CD14-positive monocyte (primary cell): ENCODE data around the gene MED6. TPM values are rescaled to one million over a fixed set of nuclear protein-coding genes. Genes with fewer than 3 reads are reported as not detected.

ENCODE experiments used
- DNase-seq, 3 donors: peaks; one replicate each; pipeline ENCODE4 v3.0.0-alpha.2; 2011 to 2022
- H2AFZ ChIP-seq: 2 replicates; pipeline ENCODE4 v1.6.0; 2012; ENCODE audit warnings: mild to moderate bottlenecking, low read depth, low read length, inconsistent platforms; ENCODE audit not compliant: insufficient read depth, poor library complexity, severe bottlenecking
- H3K27ac ChIP-seq, 2 donors: 1 replicate in 1 of 2; 2 replicates in 1 of 2; pipeline ENCODE4 v1.5.1; 2012 to 2013; ENCODE audit warnings: low read length in 2 of 2, control low read depth in 1 of 2, inconsistent platforms in 1 of 2, low read depth in 1 of 2, mild to moderate bottlenecking in 1 of 2
- H3K27me3 ChIP-seq, 2 donors: one replicate each; pipeline versions ENCODE4 v1.6.0 to v1.6.1; 2011 to 2013; ENCODE audit warnings: low read length in 2 of 2; ENCODE audit not compliant: control insufficient read depth in 2 of 2, insufficient read depth in 2 of 2
- H3K36me3 ChIP-seq, 2 donors: replicated peaks in 1 of 2; 1 replicate in 1 of 2; 2 replicates in 1 of 2; pipeline versions ENCODE4 v1.5.1 to v1.6.1; 2012 to 2013; ENCODE audit warnings: low read length in 2 of 2, control low read depth in 1 of 2, inconsistent platforms in 1 of 2, mild to moderate bottlenecking in 1 of 2; ENCODE audit not compliant: insufficient read depth in 2 of 2, control insufficient read depth in 1 of 2
- H3K4me1 ChIP-seq, 2 donors: 1 replicate in 1 of 2; 2 replicates in 1 of 2; pipeline versions ENCODE4 v1.5.1 to v1.6.1; 2012 to 2013; ENCODE audit warnings: low read length in 2 of 2, control low read depth in 1 of 2, inconsistent platforms in 1 of 2, mild to moderate bottlenecking in 1 of 2, moderate library complexity in 1 of 2; ENCODE audit not compliant: insufficient read depth in 2 of 2, control insufficient read depth in 1 of 2
- H3K4me2 ChIP-seq: replicated peaks from 2 replicates; pipeline ENCODE3; 2012; ENCODE audit warnings: low read length, moderate library complexity, mild to moderate bottlenecking; ENCODE audit not compliant: poor library complexity, severe bottlenecking; ENCODE audit errors: extremely low read depth
- H3K4me3 ChIP-seq, 3 experiments: fragments of 200-600 bp in 1 of 3; sonication (generic) in 1 of 3; replicated peaks in 1 of 3; 1 replicate in 2 of 3; 2 replicates in 1 of 3; pipeline ENCODE4 v1.5.1; 2011 to 2013; ENCODE audit warnings: low read length in 3 of 3, mild to moderate bottlenecking in 3 of 3, control low read depth in 2 of 3, low read depth in 2 of 3, inconsistent platforms in 1 of 3, moderate library complexity in 1 of 3
- H3K79me2 ChIP-seq: 2 replicates; pipeline ENCODE4 v1.6.0; 2012; ENCODE audit warnings: mild to moderate bottlenecking, control low read depth, inconsistent platforms, low read length, moderate library complexity; ENCODE audit not compliant: insufficient read depth
- H3K9ac ChIP-seq: 2 replicates; pipeline ENCODE4 v1.6.0; 2017; ENCODE audit warnings: low read length, mild to moderate bottlenecking; ENCODE audit not compliant: insufficient read depth, poor library complexity, severe bottlenecking
- H3K9me3 ChIP-seq, 2 donors: replicated peaks in 1 of 2; 1 replicate in 1 of 2; 2 replicates in 1 of 2; pipeline versions ENCODE4 v1.5.1 to v1.6.1; 2012 to 2013; ENCODE audit warnings: low read length in 2 of 2, control low read depth in 1 of 2; ENCODE audit not compliant: control insufficient read depth in 1 of 2, insufficient read depth in 1 of 2
- H4K20me1 ChIP-seq: 2 replicates; pipeline ENCODE4 v1.6.0; 2012; ENCODE audit warnings: mild to moderate bottlenecking, low read length, control low read depth, moderate library complexity; ENCODE audit not compliant: insufficient read depth
- H3K27ac Mint-ChIP-seq, 7 donors: one replicate each; pipeline ENCODE4 v1.8.0; 2020; ENCODE audit warnings: mild to moderate bottlenecking in 7 of 7, mixed read lengths in 7 of 7, moderate library complexity in 6 of 7, inconsistent platforms in 2 of 7
- H3K27me3 Mint-ChIP-seq, 3 donors: one replicate each; pipeline ENCODE4 v1.8.0; 2021 to 2022; ENCODE audit warnings: low read depth in 3 of 3, mild to moderate bottlenecking in 3 of 3, mixed read lengths in 3 of 3, moderate library complexity in 3 of 3, inconsistent platforms in 1 of 3
- H3K36me3 Mint-ChIP-seq, 2 donors: one replicate each; pipeline ENCODE4 v1.8.0; 2020; ENCODE audit warnings: mixed read lengths in 2 of 2, inconsistent platforms in 1 of 2, mild to moderate bottlenecking in 1 of 2
- H3K4me1 Mint-ChIP-seq: one replicate; pipeline ENCODE4 v1.8.0; 2020; ENCODE audit warnings: mild to moderate bottlenecking, mixed read lengths
- H3K4me3 Mint-ChIP-seq, 2 donors: one replicate each; pipeline ENCODE4 v1.8.0; 2020; ENCODE audit warnings: mild to moderate bottlenecking in 2 of 2, mixed read lengths in 2 of 2, moderate library complexity in 1 of 2
- H3K9me3 Mint-ChIP-seq, 7 donors: one replicate each; pipeline ENCODE4 v1.8.0; 2020 to 2022; ENCODE audit warnings: mixed read lengths in 7 of 7, mild to moderate bottlenecking in 6 of 7, moderate library complexity in 6 of 7, inconsistent platforms in 2 of 7
- WGBS: methylation state at CpG from one replicate; pipeline ENCODE4 v1.1.5; 2013; ENCODE audit warnings: missing lambda C conversion rate; ENCODE audit not compliant: insufficient coverage; 5-methylcytosine and 5-hydroxymethylcytosine counted together
- intact Hi-C, 2 donors: fragments of 100-400 bp; cut with micrococcal nuclease; formaldehyde crosslinking; loops; one replicate each; pipeline versions ENCODE4 v1.15.0 to v1.15.1; 2023
- polyA plus RNA-seq, 3 donors: library from polyadenylated mRNA; depleted of rRNA in 1 of 3; unstranded in 2 of 3; stranded (reverse) in 1 of 3; fragments of 300-500 nt in 2 of 3; fragments of >200 nt in 1 of 3; fragmentation: Illumina TruSeq in 2 of 3; gene quantifications; 1 replicate in 2 of 3; 2 replicates in 1 of 3; pipeline ENCODE4 v1.2.3, GENCODE V29; 2012 to 2021
- TF ChIP-seq, protein P1 (sequence below): fragments of 200-600 bp; IDR thresholded peaks from one replicate; pipeline ENCODE4 v1.8.0; 2022; ENCODE audit warnings: antibody characterized with exemption, mild to moderate bottlenecking

The MED6 gene
- polyA plus RNA-seq, 3 donors = 11.9 to 22.3 (median 19.4) TPM

DNA sequence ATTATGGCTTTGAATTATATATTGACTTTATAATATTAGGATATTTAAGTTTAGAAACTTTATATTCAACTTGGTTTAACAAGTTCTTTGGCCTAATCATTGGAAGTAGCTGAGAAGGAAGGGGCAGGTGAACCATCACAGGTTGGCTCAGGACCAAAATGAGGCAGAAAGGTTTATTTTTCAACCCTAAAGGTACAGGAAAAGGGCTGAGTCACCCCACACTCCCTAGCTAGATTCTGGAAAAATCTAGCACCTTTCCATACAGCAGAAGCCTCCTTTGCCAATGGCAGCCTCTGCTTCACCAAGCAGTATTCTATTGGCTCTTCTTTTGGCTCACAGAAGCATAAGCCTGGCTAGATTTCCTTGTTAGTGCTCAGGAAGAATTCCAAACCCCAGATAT, 19.3 kb upstream of the MED6 start:
- TF ChIP-seq, protein P1, sequence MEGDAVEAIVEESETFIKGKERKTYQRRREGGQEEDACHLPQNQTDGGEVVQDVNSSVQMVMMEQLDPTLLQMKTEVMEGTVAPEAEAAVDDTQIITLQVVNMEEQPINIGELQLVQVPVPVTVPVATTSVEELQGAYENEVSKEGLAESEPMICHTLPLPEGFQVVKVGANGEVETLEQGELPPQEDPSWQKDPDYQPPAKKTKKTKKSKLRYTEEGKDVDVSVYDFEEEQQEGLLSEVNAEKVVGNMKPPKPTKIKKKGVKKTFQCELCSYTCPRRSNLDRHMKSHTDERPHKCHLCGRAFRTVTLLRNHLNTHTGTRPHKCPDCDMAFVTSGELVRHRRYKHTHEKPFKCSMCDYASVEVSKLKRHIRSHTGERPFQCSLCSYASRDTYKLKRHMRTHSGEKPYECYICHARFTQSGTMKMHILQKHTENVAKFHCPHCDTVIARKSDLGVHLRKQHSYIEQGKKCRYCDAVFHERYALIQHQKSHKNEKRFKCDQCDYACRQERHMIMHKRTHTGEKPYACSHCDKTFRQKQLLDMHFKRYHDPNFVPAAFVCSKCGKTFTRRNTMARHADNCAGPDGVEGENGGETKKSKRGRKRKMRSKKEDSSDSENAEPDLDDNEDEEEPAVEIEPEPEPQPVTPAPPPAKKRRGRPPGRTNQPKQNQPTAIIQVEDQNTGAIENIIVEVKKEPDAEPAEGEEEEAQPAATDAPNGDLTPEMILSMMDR = no peak
- Mint-ChIP-seq H3K27me3 (peaks cover 5 to 6% (median 6%) of the 10 kb centered on the region in 3 donors), H3K36me3 (no peaks in the 10 kb centered on the region), H3K4me1 (no peaks in the 10 kb centered on the region), H3K27ac (no peak overlapping the region), H3K4me3 (no peak overlapping the region), H3K9me3 (peaks cover 0 to 7% (median 0%) of the 10 kb centered on the region in 7 donors)
- H3K4me3 ChIP-seq = no peak overlapping the region
- intact Hi-C loops = loop anchor here (5.0 to 10.0 kb wide), 3 partner anchors 93 to 198 kb away; no protein-coding TSS in a partner anchor
- H3K27ac ChIP-seq = no peak overlapping the region
- no peaks in the 10 kb centered on the region for H3K36me3 ChIP-seq
- no peak for DNase-seq
- no peaks in the 10 kb centered on the region for H3K4me1 ChIP-seq
- peaks cover 2 to 10% of the 10 kb centered on the region in 2 donors for H3K27me3 ChIP-seq
- H3K9ac ChIP-seq = no peak overlapping the region
- H3K9me3 ChIP-seq = no peaks in the 10 kb centered on the region
- H4K20me1 ChIP-seq = no peaks in the 10 kb centered on the region
- no peaks in the 10 kb centered on the region for H3K79me2 ChIP-seq
- no peak overlapping the region for H2AFZ ChIP-seq
- H3K4me2 ChIP-seq = no peak overlapping the region

GRCh38 chr14:70618314-70618713, 17.9 kb upstream of the MED6 start:
- Mint-ChIP-seq H3K36me3 (no peaks in the 10 kb centered on the region), H3K4me3 (no peak overlapping the region), H3K27ac (no peak overlapping the region), H3K9me3 (peaks cover 0 to 7% (median 0%) of the 10 kb centered on the region in 7 donors), H3K27me3 (peaks cover 6 to 11% (median 8%) of the 10 kb centered on the region in 3 donors), H3K4me1 (no peaks in the 10 kb centered on the region)
- no peak overlapping the region for H3K27ac ChIP-seq
- no peak overlapping the region for H3K9ac ChIP-seq
- no peak for DNase-seq
- H3K4me1 ChIP-seq = no peaks in the 10 kb centered on the region
- peaks cover 2 to 15% of the 10 kb centered on the region in 2 donors for H3K27me3 ChIP-seq
- no CpG with 5 or more reads among the region's 2 CpGs for WGBS
- intact Hi-C loops = no loop called here
- no peak overlapping the region for H3K4me2 ChIP-seq
- H2AFZ ChIP-seq = no peak overlapping the region
- no peaks in the 10 kb centered on the region for H3K36me3 ChIP-seq
- TF ChIP-seq, protein P1 = no peak
- H3K9me3 ChIP-seq = no peaks in the 10 kb centered on the region
- H3K4me3 ChIP-seq = no peak overlapping the region
- H4K20me1 ChIP-seq = no peaks in the 10 kb centered on the region
- H3K79me2 ChIP-seq = no peaks in the 10 kb centered on the region
